HG03108 (cell line): ENCODE measurements around the gene KIF18B.
"Not testable (repeated sequence)": the region's sequence is repeated elsewhere in the genome, so short reads cannot be mapped to it uniquely, and the experiment has no call there.

ENCODE experiments used
- ATAC-seq: cut with Tn5 transposase; IDR thresholded peaks from one replicate; pipeline ENCODE4 v1.9.1; 2021; ENCODE audit warnings: moderate library complexity; ENCODE audit not compliant: unreplicated experiment

KIF18B gene

DNA sequence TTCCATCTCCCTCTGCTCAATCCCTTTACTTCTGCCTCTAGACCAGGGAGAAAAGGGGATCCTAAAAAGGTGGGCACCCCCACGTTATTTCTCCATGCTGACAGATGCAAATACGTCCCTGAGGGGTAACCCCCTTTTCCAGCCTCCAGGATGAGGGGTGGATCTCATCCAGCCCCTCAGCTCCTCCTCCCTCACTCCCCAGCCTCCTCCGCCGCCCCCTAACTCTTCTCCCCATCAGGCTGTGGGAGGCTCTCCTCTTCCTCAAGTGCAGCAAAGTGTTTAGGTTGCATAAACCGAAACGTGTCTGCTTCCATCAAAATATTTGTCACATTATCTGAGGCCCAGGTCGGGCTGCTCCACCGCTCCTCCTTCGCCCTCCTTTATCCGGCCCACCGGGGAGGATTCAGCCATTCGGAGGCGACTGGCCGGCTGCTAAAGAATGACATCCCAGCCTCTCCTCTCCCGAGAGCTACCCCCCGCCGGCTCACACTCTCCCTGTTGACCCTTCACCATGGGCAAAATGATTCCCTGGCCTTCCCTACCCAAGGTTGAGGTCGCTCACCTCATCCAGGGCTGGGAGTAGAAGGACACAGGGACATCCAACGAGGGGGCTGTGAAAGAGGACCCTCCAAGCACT is 21.7 kb upstream of the KIF18B start:
- no peak for ATAC-seq

DNA sequence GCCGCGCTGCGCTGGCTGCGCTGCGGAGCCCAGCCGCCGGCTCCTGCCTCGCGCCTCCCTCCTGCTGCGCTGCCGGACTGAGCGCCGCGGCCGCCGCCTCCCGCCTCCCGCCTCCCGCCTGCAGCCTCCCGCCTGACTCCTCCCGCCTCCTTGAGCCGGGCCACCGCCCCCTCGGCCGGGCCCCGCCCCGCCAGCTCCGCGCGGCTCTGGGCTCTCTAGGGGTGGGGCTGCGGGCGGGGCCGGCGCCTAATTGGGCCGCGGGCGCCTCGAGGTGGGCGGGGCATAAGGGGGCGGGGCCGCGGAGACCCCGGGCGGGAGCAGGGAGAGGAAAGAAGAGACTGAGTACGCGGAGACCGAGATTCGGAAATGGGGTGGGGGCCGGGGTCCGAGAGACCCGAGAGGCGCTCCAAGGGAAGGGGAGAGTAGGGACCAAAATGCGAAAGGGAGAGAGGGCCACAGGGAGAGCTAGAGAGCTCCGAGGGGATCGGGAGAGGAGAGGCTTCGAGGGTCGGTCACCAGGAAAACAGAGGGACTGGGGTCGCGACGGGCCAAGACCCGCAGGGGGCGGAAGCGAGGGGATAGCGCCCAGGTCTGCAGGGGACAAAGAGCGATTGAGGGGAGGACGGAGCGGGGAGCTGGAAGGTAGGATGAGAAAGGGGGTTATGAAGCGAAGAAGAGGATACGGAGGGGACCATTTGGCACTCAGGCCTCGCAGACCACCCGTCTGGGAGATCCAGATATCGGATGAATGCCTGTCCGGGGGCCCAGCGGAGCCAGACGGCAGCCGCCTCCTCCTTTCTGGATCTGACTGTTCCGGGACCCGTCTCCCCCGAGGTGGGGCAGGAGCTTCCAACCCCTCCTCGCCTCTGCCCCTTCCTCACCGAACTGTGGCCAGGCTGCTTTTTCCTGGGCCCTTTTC is 20.9 kb upstream of the KIF18B start, which contains the start of gene C1QL1:
Gene C1QL1 (minus strand): TSS at position 79 of the 919 bp plus-strand sequence. CDS start 255 bp downstream, outside the sequence.
- peak; percentile 75 for ATAC-seq

- ATAC-seq = peak; percentile 7
These were observed 20.3 kb upstream of the KIF18B start for GRCh38 chr17:44967907-44968224.

DNA sequence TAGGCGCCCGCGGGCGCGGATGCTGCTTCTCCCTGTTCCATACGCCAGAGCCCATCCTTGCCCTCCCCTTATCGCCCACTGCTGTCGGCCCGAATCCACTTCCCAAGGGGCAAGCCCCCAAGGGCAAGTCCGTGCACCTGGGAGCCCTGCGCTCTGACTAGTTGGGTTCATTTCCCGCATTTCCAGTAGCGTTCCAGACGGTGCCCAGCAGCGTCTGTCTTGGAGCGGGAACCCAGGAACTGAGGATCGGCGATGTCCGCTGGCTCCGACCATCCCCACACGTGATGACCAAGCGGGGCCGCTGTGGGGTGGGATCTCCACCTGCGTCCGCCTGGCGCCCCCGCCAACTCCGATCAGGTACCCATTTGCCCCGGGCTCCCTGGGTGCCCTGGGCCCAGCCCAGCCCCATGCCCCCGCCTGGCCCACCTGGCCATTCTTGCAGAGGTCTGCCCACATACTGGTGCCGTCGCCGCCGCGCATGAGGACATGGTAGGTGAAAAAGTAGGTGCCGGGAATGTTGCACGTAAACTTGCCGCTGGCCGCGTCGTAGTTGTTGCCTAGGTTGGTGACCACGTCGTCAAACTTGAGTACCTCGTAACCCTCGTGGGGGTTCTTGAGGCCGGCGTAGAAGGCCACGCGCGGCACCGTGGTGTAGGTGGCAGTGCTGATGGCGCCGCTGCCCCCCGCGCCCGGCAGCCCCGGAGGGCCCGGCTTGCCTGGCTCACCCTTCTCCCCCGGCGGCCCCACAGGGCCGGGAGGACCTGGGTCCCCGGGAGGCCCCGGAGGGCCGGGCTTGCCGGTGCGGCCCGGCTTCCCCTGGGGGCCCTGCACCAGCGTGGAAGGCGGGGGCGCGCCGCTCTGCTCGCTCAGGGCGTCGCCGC is 19.7 kb upstream of the KIF18B start:
- ATAC-seq = no peak

DNA sequence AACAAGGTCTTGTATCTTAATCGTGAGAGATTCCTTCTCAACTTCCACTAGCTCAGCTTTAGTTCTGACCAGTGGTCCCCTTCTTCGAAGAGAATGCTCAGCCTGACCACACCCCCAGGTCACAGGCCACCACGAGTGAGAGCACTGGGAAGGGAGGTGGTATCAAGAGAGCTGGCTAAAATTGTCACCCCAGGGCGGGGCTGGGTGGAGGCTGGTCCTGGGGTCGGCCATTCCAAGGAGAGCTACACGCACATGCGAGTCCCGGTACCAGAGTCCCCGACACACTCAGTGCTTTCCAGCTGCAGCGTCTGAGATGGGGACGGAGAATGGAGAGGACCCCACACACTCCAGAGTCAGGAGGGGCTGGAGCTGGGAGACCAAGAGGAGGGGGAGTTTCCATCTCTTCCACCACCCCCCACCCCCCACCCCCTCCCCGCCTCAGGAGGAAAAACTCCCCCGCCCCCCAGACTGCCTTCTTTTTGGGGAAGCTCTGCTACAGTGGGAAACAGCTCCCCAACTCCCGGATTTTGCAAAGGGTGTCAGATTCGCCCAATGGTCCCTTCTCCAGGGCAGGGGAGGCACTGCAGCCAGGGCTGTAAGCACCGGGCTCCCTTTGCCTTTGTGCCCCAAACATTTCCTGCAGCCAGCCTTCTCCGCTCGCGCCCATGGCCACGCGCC is 18.9 kb upstream of the KIF18B start:
- ATAC-seq = no peak

- ATAC-seq = no peak
These were observed 18.1 kb upstream of the KIF18B start for GRCh38 chr17:44965481-44966234.

- no peak for ATAC-seq
These were observed 14.4 kb upstream of the KIF18B start for GRCh38 chr17:44961921-44962350.

DNA sequence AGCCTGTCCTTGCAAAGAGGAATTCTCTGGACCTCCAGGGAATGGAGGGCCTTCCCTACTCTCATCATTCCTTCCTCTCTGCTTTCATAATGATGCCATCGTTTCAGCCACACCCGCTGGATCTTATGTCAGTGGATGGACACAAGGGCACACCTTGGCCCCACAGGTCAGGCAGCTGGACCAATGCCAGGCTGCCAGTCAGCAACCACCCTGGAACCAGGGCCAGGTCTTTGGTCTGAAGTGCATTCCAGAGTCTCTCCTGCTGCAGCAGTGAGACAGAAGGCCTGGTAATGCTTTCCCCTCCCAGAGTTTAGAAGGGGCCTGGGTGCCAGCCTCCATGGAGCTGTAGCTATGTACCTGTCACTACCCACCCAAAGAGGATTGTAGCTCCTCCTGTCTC is 13.1 kb upstream of the KIF18B start:
- ATAC-seq = no peak

- ATAC-seq = no peak
These were observed 12.4 kb upstream of the KIF18B start for GRCh38 chr17:44959821-44960531.

DNA sequence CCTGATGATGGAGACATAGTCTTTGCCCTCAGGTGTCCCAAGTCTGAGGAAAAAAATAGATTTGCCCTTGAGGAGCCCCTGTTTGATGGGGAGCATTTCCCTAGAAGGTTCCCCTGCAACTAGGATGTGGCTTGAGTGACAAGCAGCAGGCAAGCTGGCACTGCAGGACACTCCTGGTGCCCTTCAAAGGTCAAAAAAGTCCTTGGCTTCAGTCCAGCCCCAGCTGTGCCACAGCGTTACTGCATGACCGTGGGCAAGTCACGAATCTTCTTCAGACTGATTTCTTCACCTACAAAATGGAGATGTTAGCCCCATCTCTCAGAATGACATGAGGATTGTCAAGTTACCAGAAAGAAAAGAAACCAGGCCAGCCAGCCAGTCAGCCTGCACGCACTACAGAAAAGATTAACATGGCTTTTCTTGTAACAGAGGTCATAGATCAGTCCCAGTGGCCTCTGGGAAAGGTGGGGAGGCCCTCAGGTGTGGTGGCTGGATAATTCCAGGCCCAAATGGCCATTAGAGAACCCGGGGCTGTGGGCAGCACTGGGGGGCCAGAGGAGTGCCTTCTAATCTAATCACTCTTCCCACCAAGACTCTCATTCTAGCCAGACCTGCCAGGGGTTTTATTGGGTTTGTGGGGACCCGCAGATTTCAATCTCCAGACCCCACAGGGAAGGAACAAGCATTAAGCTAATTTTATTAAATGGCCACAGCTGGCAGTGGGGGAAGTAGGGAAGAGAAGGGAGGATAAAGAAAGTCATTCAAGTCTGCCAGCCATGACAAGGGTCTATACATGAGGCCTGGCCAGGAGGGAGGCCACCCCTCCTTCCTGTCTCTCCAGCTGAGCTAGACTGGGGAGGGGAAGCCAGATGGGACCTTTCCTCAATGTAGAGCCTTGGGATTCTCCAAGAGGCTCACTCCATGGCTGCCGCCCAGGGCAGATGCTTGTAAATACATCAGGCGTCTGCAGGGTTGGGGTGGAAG is 9.7 kb upstream of the KIF18B start:
- no peak for ATAC-seq

- no peak for ATAC-seq
These were observed 8.3 kb upstream of the KIF18B start for GRCh38 chr17:44955674-44956425.

DNA sequence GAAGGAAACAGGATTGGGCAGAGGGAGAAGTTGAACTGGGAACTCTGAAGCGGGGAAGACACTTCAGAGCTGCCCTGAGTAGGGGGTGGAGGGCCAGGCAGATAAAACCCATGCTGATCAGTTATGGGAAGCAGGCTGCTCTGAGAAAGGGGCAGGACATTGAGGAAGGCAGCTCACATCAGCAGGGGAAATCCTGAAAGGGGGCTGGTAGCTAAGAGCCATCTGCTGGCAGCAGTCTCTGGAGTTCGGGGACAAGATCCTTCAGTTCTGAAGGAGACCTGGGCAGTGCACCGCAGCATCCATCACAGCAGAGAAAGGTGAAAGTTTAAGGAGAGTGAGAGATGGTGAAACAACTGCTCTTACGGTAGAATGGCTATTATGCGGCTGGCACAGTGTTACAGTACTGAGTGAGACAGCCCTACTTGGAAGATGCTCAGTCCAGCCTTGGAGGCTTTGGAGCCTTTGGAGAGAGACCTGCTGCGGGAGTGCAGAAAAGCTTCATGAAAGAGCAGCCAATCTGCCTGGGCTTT is 5.4 kb upstream of the KIF18B start:
- ATAC-seq = no peak

GRCh38 chr17:44948315-44948795 is 782 bp upstream of the KIF18B start:
- no peak for ATAC-seq

GRCh38 chr17:44945652-44946051 is 1.9 kb downstream of the KIF18B start:
- not testable (repeated sequence) for ATAC-seq

DNA sequence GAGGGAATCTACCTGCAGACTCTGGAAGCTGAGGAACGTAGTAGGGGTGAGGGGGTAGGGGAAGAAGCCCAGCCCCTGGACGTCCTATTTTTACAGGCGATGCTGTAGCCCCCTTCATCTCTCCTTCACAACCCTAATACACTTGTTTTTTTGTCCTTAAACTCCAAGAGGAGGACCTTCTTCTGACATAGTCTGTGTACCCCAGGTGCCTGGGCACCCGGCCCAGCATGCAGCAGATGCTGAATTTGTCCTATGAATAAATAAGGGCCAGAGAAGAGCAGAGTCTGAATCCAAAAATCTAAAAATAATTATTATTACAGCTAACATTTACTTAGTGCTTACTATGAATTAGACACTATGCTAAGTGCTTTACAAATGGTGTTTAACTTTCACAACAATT is 5.1 kb downstream of the KIF18B start:
- ATAC-seq = no peak

DNA sequence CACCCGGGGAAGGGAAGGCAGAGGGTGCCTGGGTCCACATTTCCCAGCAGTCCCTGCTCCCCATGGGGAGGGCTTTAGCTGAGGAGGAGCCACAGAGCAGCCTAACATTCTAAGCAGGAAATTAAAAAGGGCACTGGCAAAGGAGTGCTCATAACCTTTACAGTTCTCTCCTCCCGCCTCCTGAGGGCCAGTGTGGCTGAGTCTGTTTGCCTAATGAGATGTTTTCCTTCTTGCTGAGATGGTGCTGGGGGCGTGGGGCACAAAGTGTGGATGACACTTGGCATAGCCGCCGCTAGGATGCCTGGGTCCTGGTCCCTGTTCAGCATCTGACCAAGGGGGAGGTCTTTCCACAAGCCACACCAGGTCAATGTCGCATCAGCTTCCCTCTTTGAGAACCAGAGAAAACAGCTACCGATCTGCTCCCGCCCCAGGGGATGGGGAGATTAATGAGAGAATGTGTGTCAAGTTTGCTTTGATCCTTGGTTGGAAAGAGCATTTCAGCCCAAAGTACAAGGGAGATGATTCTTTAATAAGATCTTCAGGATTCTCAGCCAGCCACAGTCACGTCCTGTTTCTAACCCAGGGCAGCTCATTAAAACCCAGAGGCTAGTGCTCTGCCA is 5.8 kb downstream of the KIF18B start:
- no peak for ATAC-seq

GRCh38 chr17:44940768-44941167 is 6.8 kb downstream of the KIF18B start:
- no peak for ATAC-seq
